ENCODE results near the gene PAX2.

Gene PAX2

GRCh38 chr10:100805543-100806355 lies 60.4 kb downstream of the PAX2 start:
- no peak for DNase-seq
- in situ Hi-C loops (cut with HindIII; ENCODE audit: low pct_ligation_motif_present, low pct_unique_long_range_greater_than_20kb, low sequenced_read_pairs): no loop called here

- DNase-seq: no peak
- in situ Hi-C loops (cut with HindIII; ENCODE audit: low pct_ligation_motif_present, low pct_unique_long_range_greater_than_20kb, low sequenced_read_pairs): no loop called here
Observed at GRCh38 chr10:100806356-100806645, 60.9 kb downstream of the PAX2 start.

- in situ Hi-C loops (cut with HindIII; ENCODE audit: low pct_ligation_motif_present, low pct_unique_long_range_greater_than_20kb, low sequenced_read_pairs): no loop called here
- DNase-seq: no peak
Observed at GRCh38 chr10:100807241-100807951, 62.0 kb downstream of the PAX2 start.

GRCh38 chr10:100808876-100809275 lies 63.5 kb downstream of the PAX2 start:
- in situ Hi-C loops (cut with HindIII; ENCODE audit: low pct_ligation_motif_present, low pct_unique_long_range_greater_than_20kb, low sequenced_read_pairs): no loop called here
- no peak for DNase-seq

- in situ Hi-C loops (cut with HindIII; ENCODE audit: low pct_ligation_motif_present, low pct_unique_long_range_greater_than_20kb, low sequenced_read_pairs): no loop called here
- DNase-seq: no peak
Observed at GRCh38 chr10:100810091-100810834, 64.9 kb downstream of the PAX2 start.

GRCh38 chr10:100810835-100811116 lies 65.4 kb downstream of the PAX2 start:
- no peak for DNase-seq
- in situ Hi-C loops (cut with HindIII; ENCODE audit: low pct_ligation_motif_present, low pct_unique_long_range_greater_than_20kb, low sequenced_read_pairs): no loop called here

GRCh38 chr10:100811261-100811660 lies 65.9 kb downstream of the PAX2 start:
- in situ Hi-C loops (cut with HindIII; ENCODE audit: low pct_ligation_motif_present, low pct_unique_long_range_greater_than_20kb, low sequenced_read_pairs): no loop called here
- no peak for DNase-seq

GRCh38 chr10:100811752-100812750 lies 66.7 kb downstream of the PAX2 start:
- in situ Hi-C loops (cut with HindIII; ENCODE audit: low pct_ligation_motif_present, low pct_unique_long_range_greater_than_20kb, low sequenced_read_pairs): no loop called here
- no peak for DNase-seq

- no peak for DNase-seq
- in situ Hi-C loops (cut with HindIII; ENCODE audit: low pct_ligation_motif_present, low pct_unique_long_range_greater_than_20kb, low sequenced_read_pairs): no loop called here
Observed at GRCh38 chr10:100812978-100813377, 67.6 kb downstream of the PAX2 start.

GRCh38 chr10:100814751-100815474 lies 69.5 kb downstream of the PAX2 start:
- in situ Hi-C loops (cut with HindIII; ENCODE audit: low pct_ligation_motif_present, low pct_unique_long_range_greater_than_20kb, low sequenced_read_pairs): no loop called here
- DNase-seq: no peak

GRCh38 chr10:100816671-100817070 lies 71.3 kb downstream of the PAX2 start:
- no peak for DNase-seq
- in situ Hi-C loops (cut with HindIII; ENCODE audit: low pct_ligation_motif_present, low pct_unique_long_range_greater_than_20kb, low sequenced_read_pairs): no loop called here

GRCh38 chr10:100817268-100817839 lies 72.0 kb downstream of the PAX2 start:
- in situ Hi-C loops (cut with HindIII; ENCODE audit: low pct_ligation_motif_present, low pct_unique_long_range_greater_than_20kb, low sequenced_read_pairs): no loop called here
- peak; percentile 30 for DNase-seq

GRCh38 chr10:100819424-100819823 lies 74.0 kb downstream of the PAX2 start:
- in situ Hi-C loops (cut with HindIII; ENCODE audit: low pct_ligation_motif_present, low pct_unique_long_range_greater_than_20kb, low sequenced_read_pairs): no loop called here
- DNase-seq: no peak

GRCh38 chr10:100823194-100823593 lies 77.8 kb downstream of the PAX2 start:
- in situ Hi-C loops (cut with HindIII; ENCODE audit: low pct_ligation_motif_present, low pct_unique_long_range_greater_than_20kb, low sequenced_read_pairs): no loop called here
- DNase-seq: no peak

- in situ Hi-C loops (cut with HindIII; ENCODE audit: low pct_ligation_motif_present, low pct_unique_long_range_greater_than_20kb, low sequenced_read_pairs): no loop called here
- no peak for DNase-seq
Observed at GRCh38 chr10:100824886-100825285, 79.5 kb downstream of the PAX2 start.

GRCh38 chr10:100825325-100825875 lies 80.0 kb downstream of the PAX2 start:
- in situ Hi-C loops (cut with HindIII; ENCODE audit: low pct_ligation_motif_present, low pct_unique_long_range_greater_than_20kb, low sequenced_read_pairs): no loop called here
- DNase-seq: no peak

GRCh38 chr10:100826031-100826651 lies 80.8 kb downstream of the PAX2 start:
- in situ Hi-C loops (cut with HindIII; ENCODE audit: low pct_ligation_motif_present, low pct_unique_long_range_greater_than_20kb, low sequenced_read_pairs): no loop called here
- no peak for DNase-seq
